GM12892 (cell line): Measurements from ENCODE around the gene TOMM20.

Experiments
- POLR2A ChIP-seq: IDR thresholded peaks from 2 replicates; pipeline ENCODE4 v1.6.1; 2011; ENCODE audit warnings: low read depth, low read length, control low read depth
- POLR2AphosphoS5 ChIP-seq: IDR thresholded peaks from 2 replicates; pipeline ENCODE4 v1.6.1; 2011; ENCODE audit warnings: low read depth, low read length, control low read depth

- TF ChIP-seq POLR2AphosphoS5 (no peak), POLR2A (no peak)
Observed at GRCh38 chr1:235105051-235106043, 23.3 kb downstream of the TOMM20 start.
